Rectal smooth muscle tissue (tissue), 1 donor: Measurements from ENCODE around the gene PPP2R3B.
"Not testable (repeated sequence)": the region's sequence is repeated elsewhere in the genome, so short reads cannot be mapped to it uniquely, and the experiment has no call there.

Experiments
- H3K27ac ChIP-seq: one replicate; pipeline ENCODE4 v1.7.0; 2013; ENCODE audit warnings: low read depth, low read length, inconsistent platforms
- H3K27me3 ChIP-seq: one replicate; pipeline ENCODE4 v1.7.0; 2013; ENCODE audit warnings: low read length; ENCODE audit not compliant: control insufficient read depth, insufficient read depth
- H3K36me3 ChIP-seq: one replicate; pipeline ENCODE4 v1.7.0; 2013; ENCODE audit warnings: low read length; ENCODE audit not compliant: control insufficient read depth, insufficient read depth
- H3K4me1 ChIP-seq: one replicate; pipeline ENCODE4 v1.7.0; 2013; ENCODE audit warnings: low read length; ENCODE audit not compliant: control insufficient read depth, insufficient read depth
- H3K4me3 ChIP-seq: one replicate; pipeline ENCODE4 v1.7.0; 2013; ENCODE audit warnings: low read length
- H3K9ac ChIP-seq: one replicate; pipeline ENCODE4 v1.7.0; 2013; ENCODE audit warnings: low read length

Gene PPP2R3B

DNA sequence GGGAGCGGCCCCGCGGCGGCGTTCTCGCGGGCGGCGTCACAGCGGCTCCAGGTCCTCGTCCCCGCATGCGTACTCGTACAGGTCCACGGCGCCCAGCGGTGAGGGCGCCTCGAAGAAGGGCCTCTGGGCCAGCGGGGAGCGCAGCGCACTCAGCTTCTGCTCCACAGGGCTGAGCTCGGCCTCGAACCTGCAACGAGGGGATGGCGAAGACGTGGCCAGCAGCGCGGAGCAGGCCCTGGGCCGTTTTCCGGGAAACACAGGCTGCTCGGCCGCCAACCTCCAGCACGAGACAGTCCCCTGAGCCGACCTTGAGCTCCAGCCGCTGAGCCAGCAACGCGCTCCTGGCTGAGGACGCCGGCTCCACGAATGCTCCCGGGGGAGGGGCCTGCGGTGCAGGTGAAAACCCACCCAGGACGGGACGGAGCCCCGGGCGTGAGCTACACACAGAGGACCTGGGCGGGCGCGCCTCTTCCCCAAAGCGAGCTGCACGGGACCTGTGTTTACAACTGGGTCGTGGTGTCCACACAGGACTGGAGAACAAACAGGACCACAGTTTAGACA lies 52.3 kb downstream of the PPP2R3B start:
- Histone ChIP-seq H3K27me3 (peaks cover 12% of the 10 kb centered on the region), H3K27ac (no peak overlapping the region), H3K36me3 (no peaks in the 10 kb centered on the region)

DNA sequence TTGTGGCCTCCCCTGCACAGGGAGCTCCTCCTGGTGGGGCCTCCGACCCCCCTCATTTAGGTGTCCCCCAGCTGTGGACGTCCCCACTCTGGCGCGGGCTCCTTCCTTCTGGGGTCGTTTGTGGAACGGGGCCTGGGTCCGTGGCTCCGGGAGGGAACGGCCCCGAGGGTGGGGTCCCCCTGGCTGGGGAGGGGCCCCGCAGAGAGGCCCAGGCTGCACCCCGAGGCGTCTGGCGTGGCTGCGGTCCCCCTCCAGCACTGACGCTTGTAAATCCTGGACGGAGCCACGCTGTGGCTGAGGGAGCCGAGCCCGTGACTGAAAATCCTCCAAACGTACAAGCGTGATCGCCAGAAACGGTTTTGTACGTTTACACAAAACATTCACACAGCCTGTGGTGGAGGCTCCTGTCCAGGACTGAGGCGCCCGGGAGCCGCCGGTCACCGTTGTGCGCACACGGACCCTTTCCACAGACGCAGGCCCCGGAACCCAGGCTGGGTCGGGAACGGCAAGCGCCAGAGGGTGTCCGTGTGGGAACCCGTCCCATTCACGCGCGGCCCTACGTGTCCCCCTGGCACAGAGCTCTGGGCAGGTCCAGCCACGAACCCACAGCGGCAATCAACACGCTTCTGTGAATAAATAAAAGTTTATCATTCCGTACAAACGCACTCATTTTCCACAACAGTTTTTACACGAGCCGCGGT lies 52.9 kb downstream of the PPP2R3B start:
- Histone ChIP-seq H3K36me3 (no peaks in the 10 kb centered on the region), H3K9ac (no peak overlapping the region)

More for the DNA sequence above, 52.3 kb downstream of the PPP2R3B start:
- no peak overlapping the region for H3K4me3 ChIP-seq
- no peak overlapping the region for H3K9ac ChIP-seq
- peaks cover 3% of the 10 kb centered on the region for H3K4me1 ChIP-seq

DNA sequence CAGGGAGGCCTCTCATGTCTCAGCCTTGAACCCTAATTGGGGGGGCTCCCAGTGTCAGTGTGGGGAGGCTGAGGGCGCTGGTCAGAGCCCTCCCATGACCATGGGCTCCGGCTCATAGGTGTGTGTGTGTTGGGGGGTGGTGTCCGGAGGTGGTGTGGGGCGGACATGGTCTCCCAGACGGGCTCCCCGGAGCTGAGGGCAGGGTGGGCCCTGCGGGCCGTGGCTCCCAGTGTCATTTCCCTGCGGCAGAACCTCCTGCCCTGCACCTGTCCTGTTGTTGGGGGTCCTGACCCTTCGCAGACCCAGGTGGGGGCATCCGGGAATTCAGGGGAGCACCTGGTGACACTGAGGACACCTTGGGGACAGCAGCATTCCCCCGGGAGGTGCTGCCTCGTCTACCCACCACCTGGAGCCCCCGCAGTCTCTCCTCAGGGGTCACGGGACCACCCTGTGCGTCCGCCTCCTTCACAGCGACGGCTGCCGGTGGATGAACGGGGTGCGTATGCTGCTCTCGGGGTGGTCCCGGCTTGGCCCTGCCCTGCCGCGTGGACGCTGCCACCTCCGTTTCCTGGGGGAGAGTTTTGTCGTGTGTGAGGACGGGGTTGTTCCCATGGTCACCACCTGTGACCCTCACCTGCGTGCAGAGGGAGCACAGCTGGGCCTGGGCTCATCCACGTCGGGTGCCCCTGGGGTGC lies 53.6 kb downstream of the PPP2R3B start:
- Histone ChIP-seq H3K36me3 (no peaks in the 10 kb centered on the region), H3K4me3 (no peak overlapping the region), H3K27me3 (peaks cover 12% of the 10 kb centered on the region), H3K4me1 (peaks cover 3% of the 10 kb centered on the region), H3K27ac (no peak overlapping the region), H3K9ac (no peak overlapping the region)

More for the DNA sequence above, 52.9 kb downstream of the PPP2R3B start:
- Histone ChIP-seq H3K27ac (no peak overlapping the region), H3K4me3 (no peak overlapping the region), H3K4me1 (peaks cover 3% of the 10 kb centered on the region), H3K27me3 (peaks cover 12% of the 10 kb centered on the region)

DNA sequence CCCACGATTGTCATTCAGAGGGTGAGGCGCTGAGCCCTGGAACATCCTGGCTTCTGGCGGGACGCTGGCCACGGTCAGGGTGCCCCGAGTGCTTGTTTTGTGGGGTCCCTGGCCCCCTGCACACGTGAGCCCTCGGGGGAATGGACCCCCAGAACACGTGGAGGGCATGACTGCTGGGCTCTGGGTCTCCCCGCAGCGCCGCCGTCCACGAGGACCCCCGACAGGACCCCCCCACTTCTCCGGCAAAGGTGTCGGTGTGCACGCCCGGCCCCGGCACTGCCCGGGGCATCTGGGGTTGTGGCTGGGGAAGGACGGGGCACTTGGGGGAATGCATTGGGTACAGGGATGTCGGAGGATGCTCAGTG lies 54.2 kb downstream of the PPP2R3B start:
- no peaks in the 10 kb centered on the region for H3K36me3 ChIP-seq
- H3K4me1 ChIP-seq, result peaks cover 3% of the 10 kb centered on the region
- no peak overlapping the region for H3K9ac ChIP-seq
- H3K27ac ChIP-seq, result no peak overlapping the region
- H3K27me3 ChIP-seq, result peaks cover 12% of the 10 kb centered on the region
- no peak overlapping the region for H3K4me3 ChIP-seq

DNA sequence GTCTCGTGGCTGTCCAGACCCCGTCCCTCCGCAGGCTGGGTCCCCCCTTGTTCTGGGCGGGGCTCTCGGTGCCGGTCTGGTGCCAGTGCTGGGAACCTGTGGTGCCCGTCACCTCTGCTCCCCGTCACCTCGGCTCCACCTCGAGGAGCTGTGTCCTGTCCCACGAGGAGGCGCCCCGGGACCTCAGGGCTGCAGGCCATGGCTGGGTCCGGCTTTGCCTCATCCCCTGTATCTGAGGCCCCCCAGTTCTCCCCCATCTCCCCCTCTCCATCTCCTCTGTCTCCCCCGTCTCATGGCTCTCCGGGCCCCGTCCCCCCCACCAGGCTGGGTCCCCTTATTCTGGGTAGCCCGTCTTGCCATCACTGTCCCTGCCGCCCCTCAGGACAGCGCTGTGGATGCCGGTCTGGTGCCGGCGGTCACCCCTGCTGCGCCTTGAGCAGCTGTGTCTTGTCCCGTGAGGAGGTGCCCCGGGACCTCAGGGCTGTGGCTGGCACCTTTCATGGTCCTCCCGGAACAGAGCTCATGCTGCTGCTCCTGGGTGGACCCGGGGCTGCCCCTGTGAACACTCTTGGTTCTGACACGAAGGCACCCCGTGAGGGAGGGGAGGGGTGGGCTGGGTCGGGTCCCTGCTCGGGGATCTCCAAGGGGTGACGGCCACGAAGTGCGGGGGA lies 54.7 kb downstream of the PPP2R3B start:
- H3K27ac ChIP-seq, result no peak overlapping the region
- H3K27me3 ChIP-seq, result peaks cover 12% of the 10 kb centered on the region
- peaks cover 3% of the 10 kb centered on the region for H3K4me1 ChIP-seq
- no peak overlapping the region for H3K9ac ChIP-seq
- H3K4me3 ChIP-seq, result peak overlapping the region; percentile 36
- H3K36me3 ChIP-seq, result no peaks in the 10 kb centered on the region

DNA sequence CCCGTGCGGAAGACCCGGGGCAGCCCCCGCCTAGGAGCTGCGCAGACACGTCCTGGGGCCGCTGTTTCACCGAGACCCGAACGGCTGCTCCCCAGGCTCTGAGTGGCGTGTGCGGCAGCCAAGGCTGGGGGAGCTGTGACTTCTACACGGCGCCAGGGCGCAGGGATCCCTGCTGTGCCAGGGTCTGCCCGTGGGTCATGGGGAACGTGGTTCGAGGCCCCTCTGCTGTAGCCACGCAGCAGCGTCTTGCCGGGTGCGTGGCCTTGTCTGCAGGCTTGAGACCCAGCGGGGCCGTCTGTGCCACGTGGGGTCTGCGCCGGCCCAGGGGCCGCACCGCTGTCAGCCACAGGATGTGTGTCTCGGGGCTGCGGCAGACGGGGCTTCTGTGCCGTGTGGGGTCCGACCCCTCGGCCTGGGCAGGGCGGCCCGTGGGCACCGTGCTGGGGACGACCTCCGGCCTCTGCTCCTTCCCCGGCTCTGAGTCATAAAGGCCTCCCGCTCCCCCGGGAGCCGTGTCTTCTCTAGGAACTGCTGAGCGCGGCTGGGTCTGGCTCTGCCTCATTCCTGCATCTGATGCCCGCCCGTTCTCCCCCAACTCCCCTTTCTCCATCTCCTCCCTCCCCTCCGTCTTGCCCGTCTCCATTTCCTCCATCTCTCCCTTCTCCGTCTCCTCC lies 55.4 kb downstream of the PPP2R3B start:
- Histone ChIP-seq H3K9ac (no peak overlapping the region), H3K4me3 (peak overlapping the region; percentile 44), H3K27ac (no peak overlapping the region), H3K4me1 (peaks cover 3% of the 10 kb centered on the region), H3K36me3 (no peaks in the 10 kb centered on the region), H3K27me3 (peaks cover 12% of the 10 kb centered on the region)

DNA sequence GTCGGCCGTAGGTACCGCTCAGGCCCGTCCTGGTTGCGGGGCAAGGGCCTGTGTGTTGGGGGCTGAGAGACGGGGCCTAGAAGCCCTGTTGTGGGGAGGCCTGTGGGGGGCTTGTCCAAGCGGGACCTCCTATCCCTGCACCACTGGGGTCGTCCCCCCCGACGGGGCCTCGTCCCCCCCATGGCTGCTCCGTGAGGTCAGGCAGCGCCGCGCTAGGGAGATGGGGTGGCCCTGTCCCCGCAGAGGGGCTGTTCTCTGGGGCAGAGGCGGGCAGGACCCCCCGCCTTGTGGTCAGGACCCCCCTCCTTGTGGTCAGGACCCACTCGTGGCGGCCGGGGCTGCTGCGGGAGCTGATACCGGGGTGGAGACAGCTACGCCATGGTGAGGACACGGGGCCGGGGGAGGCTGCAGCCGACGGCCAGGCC lies 56.0 kb downstream of the PPP2R3B start:
- Histone ChIP-seq H3K27ac (no peak overlapping the region), H3K9ac (no peak overlapping the region), H3K27me3 (peaks cover 12% of the 10 kb centered on the region), H3K4me1 (peaks cover 3% of the 10 kb centered on the region), H3K36me3 (no peaks in the 10 kb centered on the region), H3K4me3 (no peak overlapping the region)

DNA sequence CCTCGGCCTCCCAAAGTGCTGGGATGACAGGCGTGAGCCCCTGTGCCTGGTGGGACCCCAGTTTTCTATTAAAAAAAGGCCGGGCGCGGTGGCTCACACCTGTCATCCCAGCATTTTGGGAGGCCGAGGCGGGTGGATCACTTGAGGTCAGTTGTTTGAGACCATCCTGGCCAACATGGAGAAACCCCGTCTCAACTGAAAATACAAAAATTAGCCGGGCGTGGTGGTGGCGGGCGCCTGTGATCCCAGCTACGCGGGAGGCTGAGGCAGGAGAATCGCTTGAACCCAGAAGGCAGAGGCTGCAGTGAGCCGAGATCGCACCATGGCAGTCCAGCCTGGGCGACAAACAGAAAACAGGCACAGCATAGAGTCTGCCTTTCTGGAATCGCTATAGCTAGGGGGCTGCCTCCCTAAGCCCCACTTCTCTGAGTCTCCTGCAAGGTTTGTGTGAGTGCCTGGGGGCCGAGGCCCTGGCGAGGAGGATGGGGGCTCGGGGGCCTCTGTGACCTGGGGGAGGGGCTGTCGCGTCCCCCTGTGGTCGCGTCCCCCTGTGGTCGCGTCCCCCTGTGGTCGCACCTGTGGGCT lies 56.5 kb downstream of the PPP2R3B start:
- H3K4me1 ChIP-seq, H3K27ac ChIP-seq, H3K9ac ChIP-seq, H3K4me3 ChIP-seq, H3K36me3 ChIP-seq: not testable (repeated sequence)
- H3K27me3 ChIP-seq, result peaks cover 12% of the 10 kb centered on the region

DNA sequence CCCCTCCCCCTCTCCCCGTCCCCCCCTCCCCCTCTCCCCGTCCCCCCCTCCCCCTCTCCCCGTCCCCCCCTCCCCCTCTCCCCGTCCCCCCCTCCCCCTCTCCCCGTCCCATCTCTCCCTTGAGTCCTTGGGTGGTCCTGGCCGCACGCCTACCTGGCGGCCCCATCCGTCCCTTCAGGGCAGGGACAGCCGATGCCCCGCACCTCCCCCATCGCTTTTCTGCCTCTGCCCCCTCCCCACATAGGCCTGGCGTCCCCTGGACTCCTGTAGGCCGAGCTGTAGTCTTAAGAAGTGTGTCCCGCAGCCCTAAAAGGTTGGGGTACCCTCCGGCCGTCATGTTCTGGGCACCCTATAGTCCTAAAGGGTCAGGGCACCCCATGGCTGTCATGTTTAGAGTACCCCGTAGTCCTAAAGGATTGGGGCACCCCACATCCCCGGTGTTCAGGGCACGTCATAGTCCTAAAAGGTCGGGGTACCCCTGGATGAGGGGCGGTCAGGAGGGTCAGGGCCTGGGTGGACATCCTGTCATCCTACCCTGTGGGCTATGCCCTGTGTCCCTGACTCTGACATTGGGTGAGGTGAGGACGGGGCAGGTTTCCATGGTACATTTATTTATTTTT lies 57.3 kb downstream of the PPP2R3B start:
- H3K36me3 ChIP-seq, result no peaks in the 10 kb centered on the region
- no peak overlapping the region for H3K9ac ChIP-seq
- H3K4me1 ChIP-seq, result peaks cover 3% of the 10 kb centered on the region
- H3K27me3 ChIP-seq, result peaks cover 12% of the 10 kb centered on the region
- no peak overlapping the region for H3K4me3 ChIP-seq
- H3K27ac ChIP-seq, result no peak overlapping the region

DNA sequence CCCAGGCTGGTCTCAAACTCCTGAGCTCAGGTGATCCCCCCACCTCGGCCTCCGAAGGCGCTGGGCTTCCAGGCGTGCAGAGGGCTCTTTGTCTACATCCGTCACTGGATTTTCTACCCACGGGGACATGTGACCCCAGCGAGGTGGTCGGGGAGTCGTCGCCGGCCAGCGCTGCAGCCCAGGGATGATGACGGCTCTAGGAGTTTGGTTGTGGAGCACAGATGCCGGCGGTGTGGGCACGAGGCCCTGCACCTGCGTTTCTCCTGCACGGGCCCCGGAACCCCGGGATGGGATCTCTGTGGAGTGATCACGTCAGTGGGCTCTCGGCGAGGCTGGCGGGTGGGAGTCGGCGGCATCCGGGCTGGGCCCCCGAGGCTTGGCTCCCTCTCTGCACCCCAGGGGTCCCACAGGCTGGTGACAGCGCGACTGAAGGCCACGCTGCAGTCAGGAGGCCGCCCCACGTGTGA lies 59.0 kb downstream of the PPP2R3B start:
- Histone ChIP-seq H3K27me3 (peaks cover 12% of the 10 kb centered on the region), H3K36me3 (no peaks in the 10 kb centered on the region), H3K4me1 (peaks cover 3% of the 10 kb centered on the region)

DNA sequence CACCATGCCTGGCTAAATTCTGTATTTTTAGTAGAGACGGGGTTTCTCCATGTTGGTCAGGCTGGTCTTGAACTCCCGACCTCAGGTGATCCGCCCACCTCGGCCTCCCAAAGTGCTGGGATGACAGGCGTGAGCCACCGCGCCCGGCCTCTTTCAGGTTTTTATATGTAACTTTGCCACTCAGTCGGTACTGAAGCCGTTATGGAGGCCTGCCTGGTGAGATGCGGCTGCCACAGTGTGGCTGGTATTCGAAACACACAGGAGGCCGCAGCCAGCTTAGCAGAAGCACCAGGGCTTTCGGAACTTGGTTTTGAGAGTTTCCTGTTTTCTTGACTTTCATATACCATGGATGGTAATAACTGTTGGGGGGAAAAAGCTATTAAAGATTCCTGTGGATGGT lies 62.0 kb downstream of the PPP2R3B start:
- not testable (repeated sequence) for H3K27me3 ChIP-seq, H3K27ac ChIP-seq, H3K36me3 ChIP-seq, H3K4me3 ChIP-seq, H3K9ac ChIP-seq, H3K4me1 ChIP-seq

More for the DNA sequence above, 59.0 kb downstream of the PPP2R3B start:
- Histone ChIP-seq H3K27ac (no peak overlapping the region), H3K9ac (no peak overlapping the region), H3K4me3 (no peak overlapping the region)
